Pulmonary artery endothelial cell (primary cell): ENCODE data around the gene SPOCK1. TPM values are rescaled to one million over a fixed set of nuclear protein-coding genes. Genes with fewer than 3 reads are reported as not detected.

ENCODE experiments used
- DNase-seq: peaks from one replicate; pipeline ENCODE4 v3.0.0-alpha.2; 2011; ENCODE audit warnings: low read depth, low spot score
- total RNA-seq: library from RNA; depleted of rRNA; stranded (reverse); fragments of >200 nt; gene quantifications from 2 replicates; pipeline ENCODE4 v1.2.3, GENCODE V29; 2014

Gene SPOCK1
- total RNA-seq, 1 donor from 2014 or later = 324 TPM

DNA sequence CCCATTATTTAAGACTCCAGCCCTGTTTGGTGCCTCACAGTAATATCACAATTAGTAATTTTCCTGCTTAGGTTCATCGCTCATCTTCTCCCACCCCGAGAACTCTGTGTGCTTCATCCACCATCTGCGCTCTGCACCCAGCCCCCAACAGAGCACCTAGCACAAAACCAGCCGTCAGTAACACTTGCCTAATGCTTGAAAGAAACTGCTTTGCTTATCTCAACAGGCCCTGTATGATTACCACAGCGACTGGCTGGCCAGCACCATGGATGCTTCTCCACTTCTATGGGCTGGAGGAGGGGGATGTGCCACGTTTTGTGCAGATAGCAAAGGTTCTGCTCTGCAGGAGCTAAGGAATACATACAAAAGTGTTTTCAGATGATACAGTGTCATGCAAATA is 166.8 kb downstream of the SPOCK1 start:
- DNase-seq = no peak

DNA sequence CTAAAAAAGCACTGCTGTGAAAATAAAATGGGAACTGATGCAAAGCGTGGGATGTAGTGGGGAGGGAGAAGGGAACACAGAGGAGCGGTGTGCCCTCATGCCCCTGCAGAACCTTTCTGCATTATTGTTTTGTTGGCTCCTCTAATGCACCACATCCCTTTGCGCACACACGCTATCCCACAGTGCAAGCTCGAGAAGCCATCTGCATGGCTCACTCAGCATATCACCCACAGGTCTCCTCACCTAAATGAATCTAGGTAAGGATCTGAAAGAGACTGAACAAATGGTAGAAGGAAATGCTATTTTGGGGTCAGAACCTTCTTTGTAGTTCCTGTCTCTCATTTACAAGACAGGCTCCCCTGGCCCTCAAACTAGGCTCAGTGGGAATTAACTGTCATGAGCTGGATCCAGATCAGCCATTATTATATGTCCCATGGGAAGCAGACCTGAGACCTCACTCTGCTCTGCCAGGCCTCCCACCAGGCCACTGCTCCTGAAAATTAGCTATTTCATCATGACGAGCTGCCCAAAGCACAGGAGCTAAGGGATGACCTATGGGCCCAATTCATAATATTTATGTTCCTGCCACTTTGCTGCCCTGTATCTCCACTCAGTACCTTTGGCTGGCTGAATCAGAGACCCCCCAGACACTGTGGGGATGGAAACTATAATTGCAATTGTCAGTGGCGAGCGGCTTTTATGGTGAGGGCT is 169.4 kb downstream of the SPOCK1 start:
- DNase-seq = no peak

DNA sequence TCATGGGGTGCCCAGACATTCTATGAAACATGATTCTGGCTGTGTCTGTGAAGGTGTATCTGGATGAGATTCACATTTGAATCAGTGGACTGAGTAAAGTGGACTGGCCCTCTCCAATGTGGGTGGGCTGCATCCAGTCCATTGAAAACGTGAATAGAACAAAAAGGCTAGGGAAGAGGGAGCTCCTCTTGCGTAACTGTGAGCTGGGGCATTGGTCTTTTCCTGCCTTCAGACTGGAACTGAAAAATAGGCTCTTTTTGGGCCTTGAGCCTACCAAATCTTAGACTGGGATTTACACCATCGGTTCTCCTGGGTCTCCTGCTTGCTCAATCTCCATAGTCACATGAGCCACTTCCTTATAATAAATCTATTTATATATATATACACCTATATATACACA is 170.1 kb downstream of the SPOCK1 start:
- DNase-seq = no peak

DNA sequence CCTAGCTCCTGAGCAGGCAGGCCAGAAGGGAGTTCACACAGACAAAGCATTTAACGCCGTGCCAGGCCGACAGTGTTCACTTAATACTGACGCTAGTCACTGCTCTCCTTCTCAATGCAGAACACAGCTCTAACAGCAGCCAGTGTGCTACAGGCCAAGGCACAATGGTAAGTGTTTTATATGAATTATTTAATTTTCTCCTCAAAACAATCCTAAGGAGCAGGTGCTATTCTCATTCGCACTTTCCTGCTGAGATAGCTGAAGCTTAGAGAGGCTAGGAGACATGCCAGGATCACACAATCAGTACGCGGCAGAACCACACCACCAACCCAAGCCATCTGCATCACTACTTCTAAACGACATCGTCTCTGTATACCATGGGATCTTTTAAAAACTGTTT is 170.7 kb downstream of the SPOCK1 start:
- DNase-seq = no peak

DNA sequence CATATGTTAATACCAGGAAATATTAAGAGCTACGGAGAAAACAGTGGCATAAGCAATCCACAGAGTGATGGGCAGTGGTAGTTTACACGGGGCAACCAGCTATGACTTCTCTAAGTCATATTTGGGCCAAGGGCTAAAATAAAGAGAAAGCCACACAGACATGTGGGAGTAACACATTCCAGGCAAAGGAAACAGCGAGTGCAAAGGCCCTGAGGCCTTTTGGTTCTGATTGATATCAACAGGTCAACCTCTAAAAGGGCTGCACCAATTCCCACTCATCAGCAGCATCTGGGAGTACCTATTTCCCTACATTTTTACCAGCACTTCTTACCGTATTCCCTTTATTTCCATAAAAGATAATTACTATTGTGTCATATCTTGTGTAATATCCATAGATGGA is 173.4 kb downstream of the SPOCK1 start:
- DNase-seq = no peak

DNA sequence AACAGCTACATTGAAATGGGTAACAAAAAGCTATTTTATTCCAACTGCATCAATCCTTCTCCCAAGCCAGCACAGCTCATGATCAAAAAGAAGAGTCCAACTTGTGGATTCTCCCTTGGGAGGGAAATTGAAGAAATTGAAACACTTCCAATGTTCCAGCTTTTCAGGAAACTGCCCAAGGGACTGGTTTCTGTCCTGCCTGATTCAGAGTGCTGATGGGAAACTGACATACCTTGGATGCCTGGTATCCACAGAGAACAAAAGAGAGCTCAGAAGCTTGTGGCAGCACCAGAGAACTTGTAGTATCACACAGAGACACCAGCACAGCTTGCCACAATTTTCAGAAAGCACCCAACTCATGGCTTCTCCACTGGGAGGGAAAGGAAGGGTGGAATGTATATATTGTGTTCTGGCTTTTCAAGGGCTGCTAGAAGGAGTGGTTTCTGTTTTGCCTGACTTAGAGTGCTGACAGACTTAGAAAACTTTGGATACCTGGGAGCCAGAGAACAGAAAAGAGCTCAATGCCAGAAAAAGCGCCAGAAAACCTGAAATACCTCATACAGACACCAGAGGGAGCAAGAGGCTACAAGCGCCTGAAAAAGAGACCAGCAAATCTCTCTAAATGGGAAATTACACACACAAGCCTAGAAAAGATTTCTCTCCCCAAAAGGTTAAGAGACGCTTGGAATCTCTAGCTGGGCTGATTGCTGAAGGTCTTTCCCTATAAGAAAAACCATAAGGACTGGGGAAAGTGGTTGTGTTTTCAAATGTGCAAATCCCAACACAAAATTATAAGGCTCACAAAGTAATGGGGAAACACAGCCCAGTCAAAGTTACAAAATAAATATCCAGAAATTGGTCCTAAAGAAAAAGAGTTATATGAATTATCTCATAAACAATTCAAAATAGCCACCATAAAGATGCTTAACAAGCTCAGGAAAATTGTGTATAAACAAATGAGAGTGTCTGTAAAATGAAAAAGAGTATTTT is 178.8 kb downstream of the SPOCK1 start:
- no peak for DNase-seq

DNA sequence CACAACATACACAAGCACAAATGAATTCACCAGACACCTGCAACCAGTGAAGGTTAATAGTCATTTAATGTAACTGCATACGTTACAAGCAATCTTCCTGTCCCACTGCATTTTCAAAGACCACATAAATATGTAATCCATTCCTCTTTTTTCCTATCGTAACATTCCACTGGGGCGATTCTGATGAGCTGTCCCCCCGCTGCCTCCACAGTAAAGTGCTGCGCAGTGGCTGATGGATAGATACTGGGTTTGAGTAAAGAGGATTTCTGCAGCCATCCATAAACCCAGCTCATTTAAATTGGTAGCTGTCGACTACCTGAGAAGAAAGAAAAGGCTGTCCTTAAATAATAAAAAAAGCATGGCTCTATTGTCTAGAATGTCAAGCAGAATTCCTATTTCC is 181.1 kb downstream of the SPOCK1 start:
- no peak for DNase-seq

DNA sequence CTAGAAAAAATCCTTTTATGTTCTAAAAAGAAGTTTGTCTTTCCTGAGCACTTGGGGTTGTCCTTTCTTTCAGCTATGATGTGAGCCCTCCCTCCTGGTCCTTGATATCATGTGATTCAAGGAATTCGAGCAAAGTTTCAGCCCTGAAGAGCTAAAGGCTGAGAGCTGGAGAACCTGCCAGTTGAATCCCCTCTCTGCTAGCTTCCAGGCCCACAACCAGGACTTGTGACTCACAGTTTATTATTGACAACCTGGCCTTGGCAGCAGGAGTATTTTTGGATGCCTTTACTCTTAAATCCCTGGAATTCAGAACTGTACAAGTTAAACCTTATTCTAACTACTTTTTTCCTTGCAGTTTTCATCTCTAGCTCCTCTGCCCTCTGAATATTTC is 182.8 kb downstream of the SPOCK1 start:
- no peak for DNase-seq

DNA sequence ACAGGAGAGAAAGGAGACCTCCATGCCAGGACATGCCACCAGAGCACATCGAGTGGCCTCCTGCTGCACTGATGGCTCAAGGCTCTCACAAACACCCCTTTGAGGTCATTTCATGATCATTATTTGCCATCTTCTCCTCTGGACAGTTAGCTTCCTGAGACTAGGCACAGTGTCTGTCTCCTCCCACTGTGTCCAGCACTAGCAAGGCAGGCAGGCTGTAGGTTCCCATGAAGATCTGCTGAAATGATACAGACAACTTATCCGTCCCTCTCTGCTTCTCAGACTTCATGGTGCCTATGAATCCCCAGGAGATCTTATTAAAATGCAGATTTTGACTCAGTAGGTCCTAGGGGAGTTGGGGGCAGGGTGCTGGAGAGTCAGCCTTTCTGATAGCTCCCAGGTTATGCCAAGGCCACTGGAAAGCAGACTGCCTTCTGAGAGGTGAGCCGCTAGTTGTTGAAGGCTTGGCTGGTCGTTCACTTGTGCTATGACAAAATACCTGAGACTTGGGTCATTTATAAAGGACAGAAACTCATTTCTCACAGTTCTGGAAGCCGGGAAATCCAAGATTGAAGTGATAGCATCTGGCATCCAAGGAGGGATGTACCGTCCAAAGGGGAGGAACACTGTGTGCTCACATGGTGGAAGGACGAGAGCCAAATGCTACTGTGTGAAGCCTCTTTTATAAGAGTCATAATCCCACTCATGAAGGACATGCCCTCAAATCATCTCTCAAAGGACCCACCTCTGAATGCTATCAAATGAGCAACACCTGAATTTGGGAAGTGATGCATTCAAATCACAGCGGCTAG is 183.4 kb downstream of the SPOCK1 start:
- DNase-seq = no peak

DNA sequence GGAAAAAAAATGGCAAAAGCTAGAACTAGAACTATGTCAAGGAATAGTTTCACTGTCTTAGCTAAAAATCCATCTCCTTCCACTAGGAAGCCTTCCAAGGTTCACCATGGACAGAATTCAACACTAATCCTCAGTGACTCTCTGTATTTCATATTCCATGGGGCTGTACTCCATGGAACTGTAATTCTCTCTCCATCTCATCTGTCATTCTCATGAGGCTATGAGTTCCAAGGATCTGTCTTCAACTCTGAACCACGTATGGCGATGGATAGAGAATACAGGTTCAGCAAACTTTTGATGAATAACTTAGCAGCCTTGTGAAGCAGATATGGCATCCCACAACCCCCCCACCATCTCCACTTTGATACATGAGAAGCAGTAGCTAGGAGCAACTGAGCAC is 184.0 kb downstream of the SPOCK1 start:
- no peak for DNase-seq

DNA sequence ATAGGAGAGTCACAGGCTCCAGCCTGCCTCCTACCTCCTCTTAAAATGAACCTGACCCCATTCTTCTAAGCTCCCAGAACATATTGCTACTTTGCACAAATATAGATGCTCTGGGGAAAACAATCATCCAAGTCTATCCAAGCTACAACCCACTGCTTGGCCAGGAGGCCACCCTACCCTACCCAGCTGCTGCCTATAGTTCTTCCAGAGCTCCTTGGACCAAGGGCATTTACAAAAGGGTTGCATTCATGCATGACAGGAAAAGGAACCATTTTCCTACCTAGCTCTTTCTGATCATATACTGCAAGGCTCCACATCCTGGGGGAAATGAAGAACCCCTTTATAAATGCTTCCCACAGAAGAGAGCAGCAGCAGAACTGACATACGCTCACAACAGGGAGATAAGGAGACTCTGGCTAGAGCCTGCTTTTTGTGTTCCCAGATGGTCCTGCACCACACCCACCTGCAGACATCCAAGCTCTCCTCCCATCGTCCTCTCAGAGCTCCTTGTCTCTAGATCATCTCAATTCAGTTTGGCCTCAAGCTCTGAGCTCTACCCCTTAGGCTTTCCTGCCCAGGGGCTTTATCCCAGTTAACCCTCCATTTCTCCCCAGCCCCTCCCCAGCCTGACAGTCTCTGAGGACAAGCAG is 185.5 kb downstream of the SPOCK1 start:
- DNase-seq = no peak

DNA sequence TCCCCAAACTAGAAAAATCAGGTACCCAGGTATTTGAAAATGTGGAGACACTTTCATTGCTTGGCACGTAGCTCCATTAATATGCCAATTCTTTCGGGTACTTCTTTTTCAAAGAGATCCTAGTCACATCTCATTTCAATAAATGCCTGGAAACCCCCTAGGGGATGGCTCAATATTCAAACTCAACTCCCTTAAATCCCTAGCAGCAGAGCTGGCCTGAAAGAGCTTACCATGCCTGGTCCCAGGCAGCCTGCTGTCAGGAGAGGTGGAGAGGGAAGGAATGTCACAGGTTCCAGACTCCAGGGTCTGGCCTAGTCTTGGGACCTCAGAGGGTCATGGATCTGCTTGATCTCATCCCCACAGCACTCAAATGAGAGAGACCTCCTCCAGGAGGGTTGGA is 187.1 kb downstream of the SPOCK1 start:
- no peak for DNase-seq

DNA sequence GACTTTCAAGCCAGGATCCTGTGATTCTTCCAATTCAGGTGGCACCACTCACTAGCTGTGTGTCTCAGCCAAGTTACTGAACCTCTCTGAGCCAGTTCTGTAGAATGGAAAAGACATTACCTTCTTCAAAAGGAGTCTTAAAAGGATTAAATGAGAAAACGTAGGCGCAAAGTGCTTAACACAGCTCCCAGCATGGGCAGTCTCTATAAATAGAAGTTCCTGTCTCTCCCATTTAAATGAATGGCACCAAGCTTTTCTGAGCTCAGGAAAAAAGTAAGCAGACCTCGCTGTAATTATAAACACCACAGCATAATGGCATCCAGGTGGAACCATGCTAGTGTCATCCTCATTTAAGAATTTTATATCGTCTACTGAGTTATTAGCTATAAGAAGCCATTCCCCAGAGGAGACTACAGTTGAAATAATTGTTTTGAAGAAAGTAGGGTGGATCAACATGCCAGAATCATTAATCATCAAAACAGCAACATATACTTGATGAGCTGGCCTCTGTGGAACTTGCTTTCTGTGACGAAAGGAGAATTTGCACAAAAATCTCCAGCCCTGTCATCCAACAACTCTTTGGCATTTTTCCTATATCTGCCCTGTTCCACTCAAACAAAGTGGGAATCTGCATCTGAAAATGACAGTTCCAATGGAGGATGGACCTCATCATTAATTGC is 188.9 kb downstream of the SPOCK1 start:
- peak; percentile 63 for DNase-seq

DNA sequence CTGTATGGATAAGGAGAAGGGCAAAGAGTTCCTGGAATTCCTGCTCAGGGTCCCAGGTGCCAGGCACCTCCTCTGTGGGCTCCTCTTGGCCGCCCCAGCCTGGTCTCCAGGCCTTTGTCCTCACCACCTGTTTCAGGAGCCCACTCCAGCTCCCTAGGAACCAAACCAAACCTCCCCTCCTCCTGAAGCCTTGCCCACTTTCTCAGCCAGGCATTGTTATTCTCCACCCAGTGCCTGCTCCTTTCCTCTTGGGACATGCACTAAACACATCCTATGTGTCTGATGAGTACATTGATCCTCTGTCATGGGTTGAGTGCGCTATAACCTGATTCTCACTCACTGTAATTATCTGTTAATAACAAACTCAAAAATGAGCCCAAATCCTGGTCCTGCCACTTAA is 189.8 kb downstream of the SPOCK1 start:
- no peak for DNase-seq

DNA sequence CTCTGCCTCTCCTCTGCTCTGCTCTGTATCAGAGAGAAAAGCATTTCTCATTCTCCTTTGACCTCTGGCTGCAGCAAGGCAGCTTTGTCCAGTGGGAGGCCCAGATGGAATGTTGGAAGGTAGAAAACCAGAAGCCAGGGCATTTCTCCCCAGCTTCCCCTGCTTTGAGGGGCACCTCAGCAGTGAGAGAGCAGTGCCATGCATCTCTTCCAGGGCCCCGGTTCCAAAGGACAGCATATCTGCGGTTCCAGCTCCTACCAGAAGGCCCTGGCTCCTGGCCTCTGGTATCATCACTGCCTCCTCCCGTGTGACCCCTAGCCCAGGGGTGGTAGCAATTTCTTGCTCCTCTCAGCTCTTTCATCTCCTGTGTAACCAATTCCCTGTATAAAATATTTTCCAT is 190.8 kb downstream of the SPOCK1 start:
- no peak for DNase-seq

DNA sequence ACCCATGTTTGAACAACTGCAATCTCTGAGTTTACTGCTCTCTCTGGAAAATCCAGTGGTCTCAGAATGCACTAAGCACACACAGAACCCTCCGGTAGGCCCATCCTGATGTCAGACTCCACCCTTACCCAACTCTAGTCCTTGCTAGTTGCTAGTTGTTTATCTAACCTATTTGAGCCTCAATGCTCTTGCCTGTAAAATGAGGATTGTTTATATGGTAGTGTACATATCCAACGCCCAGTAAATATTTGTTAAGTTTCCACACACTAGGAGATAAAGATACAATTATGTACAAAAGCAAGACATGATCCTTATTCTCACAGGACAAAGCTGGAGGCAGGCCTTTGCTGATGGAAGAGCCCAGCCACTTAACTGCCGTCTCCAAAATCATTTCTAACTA is 192.2 kb downstream of the SPOCK1 start:
- DNase-seq = no peak

DNA sequence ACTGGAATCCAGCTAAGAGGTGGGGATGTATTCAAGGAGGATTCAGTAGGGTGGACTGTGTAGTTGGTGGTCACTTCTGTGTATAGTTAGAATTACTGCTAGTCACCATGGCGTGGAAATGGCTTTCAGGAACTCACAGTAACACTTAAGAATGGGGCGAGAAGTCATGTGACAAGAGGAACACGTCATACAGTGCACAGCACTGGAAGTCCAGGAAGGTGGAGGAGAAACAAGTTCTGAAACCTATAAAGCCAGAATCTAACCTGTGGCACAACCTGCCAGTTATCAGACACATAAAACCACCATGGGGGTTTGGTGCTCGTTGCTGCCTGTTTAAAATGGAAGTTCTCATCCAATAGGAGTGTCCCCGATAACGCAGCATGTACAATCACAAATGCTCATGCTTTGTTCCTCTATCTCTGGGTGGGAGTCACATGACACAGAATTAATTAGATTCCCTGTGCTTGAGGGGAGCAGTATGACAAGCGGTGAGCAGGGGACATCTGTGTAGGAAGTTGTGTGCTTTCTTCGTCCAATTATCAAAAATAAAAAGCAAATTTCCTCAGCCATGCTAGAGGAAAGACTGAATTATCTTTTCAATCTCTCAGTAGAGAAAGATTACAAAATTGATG is 193.0 kb downstream of the SPOCK1 start:
- no peak for DNase-seq

DNA sequence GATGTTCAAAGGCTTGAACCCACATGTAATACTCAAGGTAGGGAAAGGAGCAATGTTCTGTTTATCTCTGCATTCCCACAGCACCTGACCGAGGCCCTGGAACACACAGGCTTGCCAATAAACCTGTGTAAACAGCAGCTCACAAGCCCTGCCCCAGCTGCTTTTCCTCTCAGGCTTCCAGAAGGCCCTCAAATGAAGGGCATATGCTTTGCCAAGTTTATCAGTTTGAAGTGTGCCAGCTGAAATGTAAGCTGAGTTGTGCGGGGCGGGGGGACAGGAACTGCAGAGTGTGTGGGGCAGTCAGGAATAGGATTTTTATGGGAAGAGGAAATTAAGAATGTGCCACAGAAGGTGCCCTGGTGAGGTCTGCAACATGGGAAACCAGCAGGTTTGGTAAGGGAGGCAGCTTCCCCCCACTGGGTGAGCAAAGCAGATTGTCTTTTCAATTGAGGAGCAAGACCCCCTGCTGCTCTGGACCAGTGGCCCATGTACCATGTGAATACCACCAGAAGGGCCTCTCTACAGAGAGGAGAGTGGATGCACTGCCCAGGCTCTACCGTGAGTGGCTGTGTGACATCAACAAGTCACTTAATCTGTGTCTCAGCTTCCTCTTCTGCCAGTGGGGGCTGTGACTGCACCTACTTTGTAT is 194.8 kb downstream of the SPOCK1 start:
- DNase-seq = no peak

DNA sequence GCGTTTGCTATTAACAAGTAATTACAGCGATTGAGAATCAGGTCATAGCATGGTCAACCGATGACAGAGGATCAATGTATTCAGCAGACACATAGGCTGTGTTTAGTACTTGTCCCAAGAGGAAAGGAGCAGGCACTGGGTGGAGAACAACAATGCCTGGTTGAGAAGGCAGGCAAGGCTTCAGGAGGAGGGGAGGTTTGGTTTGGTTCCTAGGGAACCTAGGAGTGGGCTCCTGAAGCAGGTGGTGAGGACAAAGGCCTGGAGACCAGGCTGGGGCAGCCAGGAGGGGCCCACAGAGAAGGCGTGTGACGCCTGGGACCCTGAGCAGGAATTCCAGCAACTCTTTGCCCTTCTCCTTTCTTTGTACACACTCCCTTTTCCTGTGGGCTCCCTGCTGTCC is 195.6 kb downstream of the SPOCK1 start:
- DNase-seq = no peak
